NB4 (cell line): Measurements from ENCODE around the gene DST.

Experiments
- POLR2A ChIP-seq: IDR thresholded peaks from 2 replicates; pipeline ENCODE4 v1.6.1; 2011; ENCODE audit warnings: mild to moderate bottlenecking; ENCODE audit not compliant: insufficient read length; ENCODE audit errors: extremely low read depth
- TF ChIP-seq, protein P1 (sequence below): IDR thresholded peaks from one replicate; pipeline ENCODE4 v1.5.1; 2012; ENCODE audit warnings: low read depth, low read length
- TF ChIP-seq, protein P2 (sequence below): IDR thresholded peaks from 2 replicates; pipeline ENCODE4 v1.6.1; 2011; ENCODE audit warnings: low read depth, low read length

DNA sequence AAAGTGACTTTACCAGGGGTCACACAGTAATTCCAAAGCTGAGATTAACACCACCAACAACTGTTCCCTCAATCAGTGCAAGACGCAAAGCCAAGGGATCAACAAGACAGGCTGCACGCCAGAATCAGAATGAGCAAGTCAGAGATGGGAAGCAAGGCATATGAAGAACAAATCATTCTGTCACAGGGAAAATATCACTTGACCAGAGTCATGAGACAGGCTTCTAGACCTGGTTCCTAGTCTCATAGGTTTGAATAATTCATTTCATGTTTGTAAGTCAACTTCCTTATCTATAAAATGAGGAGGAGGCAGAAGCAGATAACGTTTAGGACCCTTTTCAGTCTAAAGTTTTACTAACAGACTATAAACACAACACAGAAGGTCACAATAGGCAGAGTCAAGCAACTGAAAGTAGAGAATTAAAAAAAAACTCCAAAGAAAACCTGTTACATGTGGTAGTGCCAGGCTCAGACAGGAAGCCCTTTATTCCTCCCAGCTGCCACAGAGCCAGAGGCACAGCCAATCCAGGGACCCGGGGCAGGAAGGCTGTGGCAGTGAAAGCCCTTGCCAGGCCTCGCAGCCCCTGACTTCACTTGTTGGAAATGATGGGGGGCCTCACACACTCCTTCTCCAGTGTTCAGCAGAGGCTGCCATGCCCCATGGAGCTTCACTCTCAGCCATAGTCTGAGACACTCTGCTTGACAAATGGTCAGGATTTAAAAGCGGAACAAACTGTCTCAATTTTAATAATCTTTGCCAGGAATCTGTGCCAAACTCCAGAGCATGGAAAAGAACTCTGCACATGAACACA lies 29.2 kb upstream of the DST start:
- TF ChIP-seq, protein P1, sequence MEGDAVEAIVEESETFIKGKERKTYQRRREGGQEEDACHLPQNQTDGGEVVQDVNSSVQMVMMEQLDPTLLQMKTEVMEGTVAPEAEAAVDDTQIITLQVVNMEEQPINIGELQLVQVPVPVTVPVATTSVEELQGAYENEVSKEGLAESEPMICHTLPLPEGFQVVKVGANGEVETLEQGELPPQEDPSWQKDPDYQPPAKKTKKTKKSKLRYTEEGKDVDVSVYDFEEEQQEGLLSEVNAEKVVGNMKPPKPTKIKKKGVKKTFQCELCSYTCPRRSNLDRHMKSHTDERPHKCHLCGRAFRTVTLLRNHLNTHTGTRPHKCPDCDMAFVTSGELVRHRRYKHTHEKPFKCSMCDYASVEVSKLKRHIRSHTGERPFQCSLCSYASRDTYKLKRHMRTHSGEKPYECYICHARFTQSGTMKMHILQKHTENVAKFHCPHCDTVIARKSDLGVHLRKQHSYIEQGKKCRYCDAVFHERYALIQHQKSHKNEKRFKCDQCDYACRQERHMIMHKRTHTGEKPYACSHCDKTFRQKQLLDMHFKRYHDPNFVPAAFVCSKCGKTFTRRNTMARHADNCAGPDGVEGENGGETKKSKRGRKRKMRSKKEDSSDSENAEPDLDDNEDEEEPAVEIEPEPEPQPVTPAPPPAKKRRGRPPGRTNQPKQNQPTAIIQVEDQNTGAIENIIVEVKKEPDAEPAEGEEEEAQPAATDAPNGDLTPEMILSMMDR = no peak
- TF ChIP-seq, protein P2, sequence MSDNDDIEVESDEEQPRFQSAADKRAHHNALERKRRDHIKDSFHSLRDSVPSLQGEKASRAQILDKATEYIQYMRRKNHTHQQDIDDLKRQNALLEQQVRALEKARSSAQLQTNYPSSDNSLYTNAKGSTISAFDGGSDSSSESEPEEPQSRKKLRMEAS = no peak
- TF ChIP-seq POLR2A = no peak
